ENCODE data around the gene ETV3. TPM values are rescaled to one million over a fixed set of nuclear protein-coding genes. Genes with fewer than 3 reads are reported as not detected.

Gene ETV3
- total and polyA plus RNA-seq, 2 of the 4 experiments (the other 2 are of a cell fraction): 6.4 to 14.7 TPM

DNA sequence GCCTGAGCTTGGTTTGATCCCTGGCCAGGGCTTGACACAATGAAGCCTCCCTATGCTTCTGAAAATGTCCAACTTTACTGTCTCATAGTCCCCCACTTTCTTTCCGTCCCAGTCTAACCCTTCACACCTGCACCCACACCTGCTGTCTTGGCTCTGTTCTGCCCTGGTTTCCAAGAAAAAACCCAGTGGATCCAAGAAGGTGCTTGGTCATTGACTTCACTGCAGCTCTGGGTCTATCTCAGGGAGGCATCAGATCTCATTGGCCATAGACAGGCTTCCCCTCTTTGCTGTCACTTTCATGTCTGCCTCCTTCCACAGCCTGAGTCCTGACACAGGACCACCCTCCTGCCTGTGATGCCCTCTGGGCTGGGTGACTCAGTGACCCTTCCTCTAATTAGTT lies 37.8 kb upstream of the ETV3 start:
- dilution Hi-C loops (cut with HindIII; ENCODE audit: low sequenced_read_pairs, unreplicated experiment): no loop called here
- Histone ChIP-seq H4K91ac (ENCODE audit: insufficient read depth, low read depth, low read length) (no peak overlapping the region), H3K36me3 (ENCODE audit: control insufficient read depth, insufficient read depth, low read length) (no peaks in the 10 kb centered on the region), H2AFZ (replicated peaks; ENCODE audit: low read length, poor library complexity) (no peak overlapping the region), H3K9ac (ENCODE audit: low read depth, low read length) (no peak overlapping the region), H3K4me2 (ENCODE audit: low read depth, low read length) (no peak overlapping the region), H2AK5ac (ENCODE audit: low read depth, low read length) (no peak overlapping the region), H3K4ac (ENCODE audit: low read depth, low read length) (no peak overlapping the region), H3K23ac (ENCODE audit: low read depth, low read length) (no peak overlapping the region), H4K8ac (ENCODE audit: low read depth in 2 of 2, low read length in 2 of 2) (no peak overlapping the region), H3K4me3 (ENCODE audit: insufficient read depth, low read depth, low read length) (no peak overlapping the region), H3K79me1 (ENCODE audit: low read depth in 1 of 2, low read length in 2 of 2) (no peaks in the 10 kb centered on the region), H2AK9ac (replicated peaks; ENCODE audit: low read depth, low read length, poor library complexity) (no peak overlapping the region), H4K5ac (ENCODE audit: low read depth, low read length) (no peak overlapping the region), H3K27ac (ENCODE audit: insufficient read depth, low read length) (no peak overlapping the region), H3K18ac (ENCODE audit: low read depth, low read length) (no peak overlapping the region), H3K4me1 (ENCODE audit: control insufficient read depth, insufficient read depth, low read length) (no peaks in the 10 kb centered on the region), H2BK15ac (ENCODE audit: low read depth, low read length) (no peak overlapping the region), H3K14ac (replicated peaks; ENCODE audit: low read depth, low read length) (no peak overlapping the region), H4K20me1 (ENCODE audit: insufficient read depth, low read length) (no peaks in the 10 kb centered on the region), H3K56ac (ENCODE audit: extremely low read depth, insufficient read depth, low read length) (no peak overlapping the region), H2BK120ac (ENCODE audit: low read depth, low read length) (no peak overlapping the region), H2BK20ac (ENCODE audit: low read depth, low read length) (no peak overlapping the region), H3K9me1 (ENCODE audit: insufficient read depth, low read length) (no peaks in the 10 kb centered on the region), H2BK5ac (ENCODE audit: low read depth, low read length, poor library complexity, severe bottlenecking) (no peak overlapping the region), H3K9me3 (ENCODE audit: control insufficient read depth, insufficient read depth, low read length) (no peaks in the 10 kb centered on the region), H3K27me3 (ENCODE audit: control insufficient read depth, insufficient read depth, low read length) (peaks cover 32% of the 10 kb centered on the region)
- in situ Hi-C loops (cut with MboI; ENCODE audit: low sequenced_read_pairs): no loop called here
- no peak for DNase-seq
- WGBS, 2 experiments (ENCODE audit: extremely low coverage in 2 of 2, insufficient read length in 1 of 2): 67% methylated on average over 1 of the region's 1 CpG; no CpG with 5 or more reads in 1 of the 2 experiments
- intact Hi-C loops (cut with micrococcal nuclease): no loop called here
- TF ChIP-seq MAZ (IDR thresholded peaks at IDR 0.05; ENCODE audit: borderline replicate concordance, low read depth, low read length): no peak
- no peak for TF ChIP-seq NFE2L2 (IDR thresholded peaks at IDR 0.05; ENCODE audit: low read depth, low read length)
- TF ChIP-seq RAD21 (IDR thresholded peaks at IDR 0.05; ENCODE audit: low read length): no peak
- no peak for TF ChIP-seq SMC3 (IDR thresholded peaks at IDR 0.05; ENCODE audit: low read depth, low read length)
- no peak for TF ChIP-seq MAFK (IDR thresholded peaks at IDR 0.05; ENCODE audit: low read depth, low read length)
- TF ChIP-seq, protein P1, sequence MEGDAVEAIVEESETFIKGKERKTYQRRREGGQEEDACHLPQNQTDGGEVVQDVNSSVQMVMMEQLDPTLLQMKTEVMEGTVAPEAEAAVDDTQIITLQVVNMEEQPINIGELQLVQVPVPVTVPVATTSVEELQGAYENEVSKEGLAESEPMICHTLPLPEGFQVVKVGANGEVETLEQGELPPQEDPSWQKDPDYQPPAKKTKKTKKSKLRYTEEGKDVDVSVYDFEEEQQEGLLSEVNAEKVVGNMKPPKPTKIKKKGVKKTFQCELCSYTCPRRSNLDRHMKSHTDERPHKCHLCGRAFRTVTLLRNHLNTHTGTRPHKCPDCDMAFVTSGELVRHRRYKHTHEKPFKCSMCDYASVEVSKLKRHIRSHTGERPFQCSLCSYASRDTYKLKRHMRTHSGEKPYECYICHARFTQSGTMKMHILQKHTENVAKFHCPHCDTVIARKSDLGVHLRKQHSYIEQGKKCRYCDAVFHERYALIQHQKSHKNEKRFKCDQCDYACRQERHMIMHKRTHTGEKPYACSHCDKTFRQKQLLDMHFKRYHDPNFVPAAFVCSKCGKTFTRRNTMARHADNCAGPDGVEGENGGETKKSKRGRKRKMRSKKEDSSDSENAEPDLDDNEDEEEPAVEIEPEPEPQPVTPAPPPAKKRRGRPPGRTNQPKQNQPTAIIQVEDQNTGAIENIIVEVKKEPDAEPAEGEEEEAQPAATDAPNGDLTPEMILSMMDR (conservative IDR thresholded peaks at IDR 0.05; ENCODE audit: low read depth, low read length): no peak
- no peak for TF ChIP-seq RFX5 (IDR thresholded peaks at IDR 0.05; ENCODE audit: low read depth, low read length)
- TF ChIP-seq RCOR1 (IDR thresholded peaks at IDR 0.05; ENCODE audit: insufficient replicate concordance, low read length): no peak
- TF ChIP-seq CHD1 (IDR thresholded peaks at IDR 0.05; ENCODE audit: low read depth, low read length): no peak
- TF ChIP-seq FOS (IDR thresholded peaks at IDR 0.05; ENCODE audit: low read depth, low read length): no peak
- TF ChIP-seq, protein P2, sequence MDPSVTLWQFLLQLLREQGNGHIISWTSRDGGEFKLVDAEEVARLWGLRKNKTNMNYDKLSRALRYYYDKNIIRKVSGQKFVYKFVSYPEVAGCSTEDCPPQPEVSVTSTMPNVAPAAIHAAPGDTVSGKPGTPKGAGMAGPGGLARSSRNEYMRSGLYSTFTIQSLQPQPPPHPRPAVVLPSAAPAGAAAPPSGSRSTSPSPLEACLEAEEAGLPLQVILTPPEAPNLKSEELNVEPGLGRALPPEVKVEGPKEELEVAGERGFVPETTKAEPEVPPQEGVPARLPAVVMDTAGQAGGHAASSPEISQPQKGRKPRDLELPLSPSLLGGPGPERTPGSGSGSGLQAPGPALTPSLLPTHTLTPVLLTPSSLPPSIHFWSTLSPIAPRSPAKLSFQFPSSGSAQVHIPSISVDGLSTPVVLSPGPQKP (IDR thresholded peaks at IDR 0.05; ENCODE audit: borderline replicate concordance, low read depth, low read length): no peak
- no peak for TF ChIP-seq BHLHE40 (IDR thresholded peaks at IDR 0.05; ENCODE audit: low read depth, low read length)
- TF ChIP-seq CEBPB (IDR thresholded peaks at IDR 0.05; ENCODE audit: low read depth, low read length): no peak
- TF ChIP-seq MXI1 (IDR thresholded peaks at IDR 0.05; ENCODE audit: borderline replicate concordance, low read depth, low read length): no peak
- TF ChIP-seq POLR2A (IDR thresholded peaks at IDR 0.05; ENCODE audit: low read depth, low read length): no peak
- CTCF ChIA-PET: no interaction called here
- ATAC-seq (ENCODE audit: low read depth): no peak
- BruUV-seq (replicated peaks): no TSS peak
- POLR2A ChIA-PET (ENCODE audit: unreplicated experiment): no interaction called here
